ENCODE measurements around the gene SMYD2.

Gene SMYD2

DNA sequence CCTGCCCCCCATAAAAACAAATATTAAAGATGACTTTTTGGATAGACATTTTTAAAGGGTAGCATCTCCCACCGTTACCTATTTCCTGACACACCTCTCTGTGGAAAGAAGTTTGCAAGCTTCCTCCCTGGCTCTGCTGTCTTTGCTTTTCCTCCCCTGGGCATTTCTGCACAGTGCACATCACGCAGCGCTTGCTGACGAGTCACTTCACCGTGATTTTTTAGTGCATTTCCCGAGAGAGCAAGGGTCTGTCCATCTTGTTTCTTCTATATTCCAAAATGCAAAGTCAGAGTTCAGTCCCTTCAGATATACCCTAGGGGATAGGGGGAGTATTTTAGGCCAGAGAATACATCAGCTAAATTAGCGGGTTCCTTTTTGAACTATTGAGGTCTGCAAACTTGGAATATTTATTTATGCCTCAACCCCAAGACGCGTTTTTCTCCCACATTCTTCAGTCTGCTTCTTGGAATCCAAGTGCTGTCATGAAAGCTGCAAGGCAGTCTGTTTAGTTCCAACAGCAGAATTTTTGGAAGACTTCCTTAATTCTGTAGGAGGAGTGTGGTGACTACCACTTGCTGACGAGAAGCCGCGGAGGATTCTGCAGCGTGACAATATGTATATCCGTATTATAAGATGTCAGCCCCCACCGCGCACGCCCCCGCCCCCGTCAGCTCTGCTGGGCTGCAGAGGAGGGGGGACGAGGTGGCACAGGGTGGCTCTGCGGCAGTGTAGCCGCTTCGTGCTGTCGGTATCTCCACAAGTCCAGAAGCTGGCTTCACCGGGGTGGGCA, 22.4 kb downstream of the SMYD2 start:
- no peak for DNase-seq (ENCODE audit: low read depth, low spot score)

DNA sequence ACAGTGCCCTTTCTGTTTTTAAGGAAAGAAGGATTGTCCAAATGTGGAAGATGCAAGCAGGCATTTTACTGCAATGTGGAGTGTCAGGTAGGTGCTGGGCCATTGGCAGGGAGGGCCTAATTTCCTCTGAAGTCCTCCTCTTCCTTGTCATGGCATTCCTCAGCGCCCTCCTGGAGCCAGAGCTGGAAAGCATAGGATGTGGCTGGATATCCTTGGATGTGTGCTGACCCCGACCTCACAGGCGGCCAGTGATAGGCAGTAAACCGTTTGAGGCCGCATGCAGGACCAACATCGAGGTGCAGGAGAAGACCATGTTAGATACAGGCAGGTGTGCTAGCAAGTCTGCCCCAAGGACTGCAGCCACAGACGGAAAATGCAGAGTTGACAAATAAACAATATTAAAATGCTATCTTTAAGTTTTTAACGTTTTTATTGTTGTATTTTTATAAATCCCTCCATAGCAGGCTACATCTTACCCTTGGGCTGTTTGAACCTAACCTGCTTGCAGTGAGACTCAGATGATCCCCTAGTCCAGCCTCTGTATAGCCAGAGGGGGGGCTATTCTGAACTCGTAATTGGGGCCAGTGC, 24.3 kb downstream of the SMYD2 start:
- DNase-seq (ENCODE audit: low read depth, low spot score) = no peak

DNA sequence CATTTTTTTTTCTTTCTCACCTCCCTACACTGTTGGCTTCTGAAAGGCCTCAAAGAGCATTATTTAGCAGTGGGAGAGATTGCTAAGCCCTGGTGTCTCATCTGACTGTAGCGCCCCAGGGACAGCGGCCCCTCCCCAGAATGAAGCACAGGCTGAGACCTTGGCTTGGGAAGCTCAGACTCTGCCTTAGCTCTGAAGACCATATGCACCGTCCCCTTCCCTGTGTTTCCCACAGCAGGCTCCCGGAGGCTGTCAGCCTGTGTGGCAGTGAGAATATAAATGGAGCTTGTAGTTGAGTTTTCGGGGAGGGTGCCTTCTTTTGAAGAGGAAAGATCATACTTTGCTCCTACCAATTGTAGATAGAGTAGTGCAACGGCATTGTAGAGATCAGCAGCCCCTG, 25.3 kb downstream of the SMYD2 start:
- no peak for DNase-seq (ENCODE audit: low read depth, low spot score)

DNA sequence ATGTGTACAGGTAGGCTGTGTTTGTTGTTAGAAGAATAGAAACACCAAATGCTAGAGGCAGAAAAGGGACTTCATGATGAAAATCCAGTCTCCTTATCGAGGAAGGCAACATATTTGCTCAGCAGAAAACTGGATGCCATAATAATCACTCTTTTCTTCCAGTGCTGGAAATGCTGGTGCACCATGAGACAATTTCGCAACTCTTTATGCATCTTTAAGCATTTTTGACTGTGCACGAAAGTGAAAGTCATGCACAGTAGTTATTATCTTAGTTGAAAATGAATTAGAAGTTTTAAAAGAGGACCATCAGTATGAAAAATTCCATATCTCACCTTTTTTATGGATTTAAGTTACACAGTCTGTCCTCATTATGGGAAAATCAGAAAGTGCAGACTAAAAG, 29.1 kb downstream of the SMYD2 start:
- no peak for DNase-seq (ENCODE audit: low read depth, low spot score)

DNA sequence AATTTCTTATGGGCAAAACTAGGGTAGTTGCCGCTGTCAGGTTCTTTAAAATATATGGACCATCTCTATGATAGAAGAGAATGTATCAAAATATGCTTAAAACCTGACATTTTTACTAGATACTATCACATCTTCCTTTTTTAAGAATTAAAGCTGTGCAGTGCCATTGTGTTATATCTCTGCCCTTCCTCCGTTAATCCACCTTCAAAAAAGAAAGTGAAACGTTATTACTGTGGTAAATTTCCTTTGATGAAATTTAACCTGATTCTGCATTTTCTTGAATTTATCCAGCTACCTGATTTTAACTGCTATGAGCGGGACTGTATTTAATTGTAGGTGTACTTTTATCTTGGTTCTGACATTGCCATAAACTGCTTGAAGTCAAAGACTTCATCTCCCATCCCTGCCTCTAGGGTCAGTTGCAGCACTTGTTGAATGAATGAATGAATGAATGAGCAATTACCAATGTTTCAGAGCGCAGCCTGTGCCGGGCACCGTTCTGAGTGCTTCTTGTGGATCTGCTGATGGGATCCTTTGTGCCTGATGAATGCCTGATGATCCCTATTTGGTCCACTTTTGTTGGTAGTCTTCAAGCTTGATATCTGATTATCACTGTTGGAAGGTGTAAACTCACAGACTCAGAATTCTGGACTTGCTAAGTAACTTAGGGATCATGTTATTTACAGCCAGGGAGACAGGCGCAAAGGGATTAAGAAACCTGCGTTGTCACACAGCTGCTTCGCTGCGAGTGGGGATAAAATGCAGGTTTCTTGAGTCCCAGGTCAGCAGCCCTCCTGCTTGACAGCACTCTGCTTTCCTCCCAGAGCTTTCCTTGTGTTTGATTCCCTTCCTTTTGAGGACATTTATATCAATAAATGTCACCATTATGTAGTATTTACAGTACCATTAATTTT, 30.1 kb downstream of the SMYD2 start:
- DNase-seq (ENCODE audit: low read depth, low spot score) = no peak

DNA sequence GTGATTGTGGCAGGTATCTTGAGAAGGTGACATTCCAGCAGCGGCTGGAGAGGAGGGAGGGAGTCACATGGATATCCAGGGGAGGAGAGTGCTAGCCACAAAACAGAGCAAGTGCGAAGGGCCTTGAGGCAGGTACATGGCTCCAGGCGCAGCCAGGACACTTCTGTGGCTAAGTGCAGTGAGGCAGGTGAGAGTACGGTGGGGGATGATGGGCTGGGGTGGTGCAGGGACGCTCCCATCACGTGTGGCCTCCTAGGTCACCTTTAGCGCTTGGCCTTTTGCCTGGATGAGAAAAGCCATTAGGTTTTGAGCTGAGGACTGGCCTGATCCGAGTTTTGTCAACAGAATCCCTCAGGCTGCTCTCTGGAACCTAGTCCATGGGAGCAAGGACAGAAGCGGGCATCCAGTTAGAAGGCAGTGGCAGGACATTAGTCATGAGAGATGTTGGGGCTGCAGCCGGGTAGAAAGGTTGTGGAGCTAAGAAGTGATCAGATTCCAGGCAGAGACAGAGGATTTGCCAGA, 31.6 kb downstream of the SMYD2 start:
- no peak for DNase-seq (ENCODE audit: low read depth, low spot score)

DNA sequence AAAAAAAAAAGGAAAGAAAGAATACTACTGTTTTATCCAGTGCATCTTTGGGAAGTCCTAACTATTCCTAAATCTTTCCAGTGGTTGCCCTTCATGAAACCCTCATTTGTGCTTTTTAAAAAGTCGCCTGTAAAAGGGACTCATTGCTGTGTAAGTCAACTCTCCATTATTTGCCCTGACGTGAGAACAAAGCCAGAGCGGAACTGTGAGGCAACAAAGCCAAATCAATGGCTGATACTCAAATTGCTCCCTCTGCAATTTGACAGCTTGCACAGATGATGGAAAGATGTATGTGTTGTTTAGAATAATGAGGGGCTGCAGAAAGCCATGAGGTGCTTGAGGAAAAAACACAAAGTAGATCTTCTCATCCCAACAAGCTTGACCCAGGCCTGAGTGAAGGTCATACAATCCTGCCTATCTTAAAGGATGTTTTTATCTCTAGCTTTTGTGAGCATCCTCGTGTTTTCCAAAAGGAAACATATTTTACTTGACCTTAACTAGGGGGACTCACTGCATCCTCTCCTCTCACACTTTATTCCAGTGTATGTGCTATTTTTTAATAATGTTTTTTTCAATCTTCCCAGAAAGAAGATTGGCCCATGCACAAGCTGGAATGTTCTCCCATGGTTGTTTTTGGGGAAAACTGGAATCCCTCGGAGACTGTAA, 33.4 kb downstream of the SMYD2 start:
- no peak for DNase-seq (ENCODE audit: low read depth, low spot score)

DNA sequence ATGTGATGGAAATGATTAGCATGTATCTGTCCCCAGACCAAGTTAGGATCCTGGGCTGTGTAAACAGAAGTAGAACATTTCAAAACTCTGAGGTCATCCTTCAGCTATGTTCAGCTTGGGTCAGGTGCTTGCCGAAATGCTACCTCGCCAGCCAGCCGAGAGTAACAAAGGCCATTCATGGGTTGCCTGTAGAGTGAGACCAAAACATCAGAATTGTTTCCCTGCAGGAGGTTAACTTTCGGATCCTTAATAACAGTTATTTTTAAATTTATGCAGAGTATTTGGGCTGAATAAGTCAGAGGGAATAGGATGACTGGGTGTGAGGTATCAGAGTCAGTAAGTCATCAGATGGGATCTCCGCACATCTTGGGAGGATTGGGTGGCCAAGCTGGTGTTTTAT, 35.6 kb downstream of the SMYD2 start:
- DNase-seq (ENCODE audit: low read depth, low spot score) = peak; percentile 89

DNA sequence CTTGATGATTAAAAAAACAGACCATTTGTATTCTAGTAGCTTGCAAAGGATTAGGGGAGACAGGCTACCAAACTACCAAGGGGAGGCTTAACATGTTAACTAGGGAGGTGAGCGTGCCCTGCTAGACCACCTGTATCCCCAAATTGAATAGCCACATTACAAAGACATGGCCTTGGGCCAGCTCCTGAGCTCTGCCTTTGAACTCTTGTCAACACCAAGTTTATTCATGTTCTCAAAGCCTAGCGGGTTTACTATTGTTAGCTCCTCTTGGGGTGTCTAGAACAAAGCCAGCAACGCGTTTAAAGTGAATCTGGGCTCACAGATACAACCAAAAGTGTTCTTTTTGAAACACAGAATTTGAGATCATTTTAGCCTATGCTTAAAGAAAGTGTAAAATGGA, 36.3 kb downstream of the SMYD2 start:
- DNase-seq (ENCODE audit: low read depth, low spot score) = no peak

DNA sequence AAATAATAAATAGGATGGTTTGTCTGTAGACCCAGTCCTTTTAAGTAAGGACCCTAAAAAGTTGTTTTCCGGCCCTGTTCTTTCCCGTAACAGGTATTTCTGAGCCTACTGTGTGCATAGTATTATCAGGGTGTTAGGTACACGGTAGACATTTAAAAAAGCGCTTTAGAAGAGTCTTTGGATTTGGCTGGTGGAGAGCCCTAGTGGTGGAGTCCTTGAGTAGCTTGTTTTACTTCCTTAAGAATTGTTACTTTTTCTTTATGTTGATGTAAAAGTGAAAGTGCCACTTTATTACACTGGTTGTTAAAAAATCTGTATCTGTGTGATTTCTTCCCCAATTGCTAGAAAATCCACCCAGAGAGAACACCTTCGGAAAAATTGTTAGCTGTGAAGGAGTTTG, 36.8 kb downstream of the SMYD2 start:
- DNase-seq (ENCODE audit: low read depth, low spot score) = no peak

DNA sequence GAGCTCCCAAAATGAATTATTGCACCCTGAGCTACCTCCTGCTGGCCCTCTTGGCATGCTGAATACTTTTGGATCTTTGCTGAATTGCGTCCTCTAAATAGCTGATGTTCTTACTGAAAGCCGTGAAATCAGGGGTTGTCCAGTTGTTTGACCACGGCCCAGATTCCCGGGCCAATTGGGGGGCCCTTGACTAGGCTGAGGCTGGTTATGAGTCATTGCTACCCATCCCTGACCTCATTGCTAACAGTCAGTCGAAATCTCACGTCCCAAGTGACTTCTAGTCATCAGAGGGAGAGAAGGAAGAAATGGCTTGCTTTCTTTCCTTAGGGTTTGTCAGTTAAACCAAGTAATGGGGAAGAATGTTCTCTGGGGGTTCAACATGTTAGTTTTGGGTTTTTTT, 37.4 kb downstream of the SMYD2 start:
- no peak for DNase-seq (ENCODE audit: low read depth, low spot score)

DNA sequence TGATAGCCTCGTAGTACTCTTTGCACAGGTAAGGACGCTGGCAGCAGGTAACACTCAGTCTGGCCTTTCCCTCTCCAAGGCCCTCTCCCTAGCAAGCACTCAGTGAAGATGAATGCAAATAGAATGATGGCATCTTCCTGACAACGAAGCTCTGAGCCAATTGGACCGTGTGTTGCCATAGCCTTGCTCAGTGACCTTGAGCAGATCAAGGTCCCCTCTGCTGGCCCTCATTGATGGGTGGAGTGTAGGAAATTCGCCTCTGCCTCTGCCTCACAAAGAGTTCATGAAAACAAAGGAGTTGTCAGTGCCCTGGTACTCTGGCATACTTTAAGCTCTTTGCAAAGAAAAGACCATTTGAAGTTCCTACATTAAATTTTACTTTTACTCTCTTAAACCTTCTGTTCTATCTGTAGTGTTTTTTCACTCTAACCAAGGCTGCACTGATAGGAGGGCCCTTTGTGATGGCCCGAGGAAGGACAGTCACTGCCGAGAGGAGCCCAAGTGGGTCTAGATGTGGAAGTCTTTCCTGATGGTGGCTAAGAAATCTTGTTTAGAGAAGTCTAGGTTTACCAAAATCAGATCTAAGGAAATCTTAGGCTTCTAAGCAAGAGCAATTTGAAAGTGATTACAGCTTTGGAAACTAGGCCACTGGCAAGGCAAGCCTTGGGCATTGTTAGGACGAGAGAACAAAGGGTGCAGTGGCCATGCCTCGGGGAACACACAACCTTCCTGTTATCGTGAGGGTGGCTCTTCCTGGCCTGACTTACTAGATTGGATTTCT, 38.2 kb downstream of the SMYD2 start:
- no peak for DNase-seq (ENCODE audit: low read depth, low spot score)

DNA sequence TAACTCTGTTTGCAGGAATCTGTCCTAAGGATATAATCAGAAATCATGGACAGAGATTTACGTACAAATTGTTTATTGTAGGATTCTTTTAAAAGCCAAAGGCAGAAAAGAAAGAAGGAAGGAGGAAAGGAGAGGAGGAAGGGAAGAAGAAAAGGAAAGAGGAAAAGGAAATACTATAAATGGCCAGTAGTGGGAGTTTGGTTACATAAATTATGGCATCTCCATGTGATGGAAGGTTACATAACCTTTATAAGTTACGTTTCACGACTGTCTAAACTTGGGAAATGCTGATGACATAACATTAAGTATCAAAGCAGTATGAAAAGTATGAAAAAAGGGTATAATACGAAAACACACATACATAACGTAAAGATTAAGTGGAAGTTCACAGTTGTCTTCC, 39.0 kb downstream of the SMYD2 start:
- DNase-seq (ENCODE audit: low read depth, low spot score) = no peak

DNA sequence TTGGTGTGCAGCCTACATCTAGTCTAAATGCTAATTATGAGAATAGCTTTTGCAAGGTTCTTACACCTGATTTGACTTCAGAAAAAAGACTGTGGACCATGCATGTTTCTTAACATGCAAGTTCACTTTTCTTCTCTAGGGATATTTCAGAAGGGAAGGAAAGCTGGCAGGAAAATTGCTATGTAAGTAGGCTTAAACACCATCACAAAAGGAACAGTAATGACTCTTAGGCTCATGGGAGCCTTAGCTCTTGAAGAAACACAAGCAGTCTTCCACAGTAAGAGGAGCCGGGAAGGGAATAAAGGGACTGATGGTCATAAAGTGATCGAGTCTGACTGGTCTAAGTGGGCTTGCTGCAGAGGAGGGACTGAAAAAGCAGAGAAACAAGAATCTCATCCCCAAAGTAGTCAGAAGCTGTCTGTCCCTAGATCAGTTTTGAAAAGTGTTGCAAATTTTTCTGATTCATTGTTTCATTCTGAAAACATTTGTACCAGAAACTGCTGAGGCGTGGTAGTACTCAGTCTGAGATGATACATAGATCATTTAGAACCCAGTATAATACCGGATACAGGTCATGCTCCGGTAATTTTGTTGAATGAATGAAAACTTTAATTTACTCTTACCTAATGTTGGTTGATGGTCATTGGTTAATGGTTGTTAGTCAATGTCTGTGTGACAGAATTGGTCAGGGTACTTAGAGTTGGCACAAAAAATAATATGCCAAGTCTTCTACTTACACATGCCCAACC, 40.9 kb downstream of the SMYD2 start:
- no peak for DNase-seq (ENCODE audit: low read depth, low spot score)

DNA sequence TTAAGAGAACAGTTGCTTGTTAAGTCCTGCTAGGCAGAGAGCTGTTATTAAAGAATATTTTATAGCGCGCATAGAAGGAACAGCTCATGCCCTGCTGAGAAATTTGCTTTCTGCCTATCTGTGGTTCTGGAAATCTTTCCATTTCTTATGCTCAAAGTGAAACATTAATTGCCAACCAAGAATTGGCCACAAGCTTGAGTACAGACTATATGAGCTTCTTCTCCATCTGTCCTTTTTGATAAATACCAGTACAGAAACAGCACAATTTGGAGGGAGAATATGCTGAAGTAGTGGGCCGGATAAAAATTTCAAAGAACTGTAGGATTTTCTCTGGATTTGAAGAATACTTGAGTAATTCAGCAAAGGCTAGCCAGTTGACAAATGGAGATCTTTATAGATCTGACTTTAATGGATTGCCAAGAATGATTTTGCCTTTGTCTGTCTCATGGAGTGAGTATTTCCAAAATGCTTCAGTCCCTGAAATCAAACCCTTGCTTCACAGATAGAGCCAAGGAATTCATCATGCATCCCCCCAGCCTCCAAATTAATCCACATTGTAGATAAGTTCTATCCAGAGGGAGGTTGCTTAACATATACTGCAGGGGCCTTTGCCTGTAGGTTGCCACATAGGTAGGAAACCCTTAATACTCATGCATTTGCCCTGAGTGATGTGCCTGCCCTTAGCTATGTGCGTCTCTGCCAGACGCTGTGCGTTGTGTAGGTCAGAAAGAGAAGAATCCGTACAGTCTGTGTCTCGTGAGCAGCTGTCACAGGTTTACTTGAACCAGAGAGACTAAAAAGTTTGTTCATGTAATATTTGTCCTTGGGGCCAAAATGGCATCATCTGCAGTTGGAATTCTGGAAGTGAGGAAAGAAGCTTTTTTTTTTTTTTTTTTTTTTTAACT, 44.2 kb downstream of the SMYD2 start:
- DNase-seq (ENCODE audit: low read depth, low spot score) = no peak

DNA sequence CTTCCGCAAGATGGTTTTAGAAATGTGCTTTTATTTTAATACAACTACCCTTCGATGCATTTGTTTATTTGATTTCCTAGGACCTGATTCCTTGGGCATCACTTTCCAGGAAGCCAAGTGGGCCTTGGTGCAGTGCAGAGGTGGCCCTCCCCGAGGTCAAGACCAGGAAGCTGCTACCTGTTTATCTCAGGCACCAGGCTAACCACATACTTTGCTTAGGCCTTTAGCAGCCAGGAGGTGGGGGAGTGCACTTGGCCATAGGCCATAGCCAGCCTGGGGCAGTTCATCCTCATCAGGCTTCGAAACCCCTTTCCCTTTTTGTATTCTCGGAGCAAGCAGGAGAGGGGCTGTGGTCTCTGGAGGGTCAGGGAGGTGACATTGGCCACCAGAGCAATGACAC, 45.4 kb downstream of the SMYD2 start:
- DNase-seq (ENCODE audit: low read depth, low spot score) = no peak

DNA sequence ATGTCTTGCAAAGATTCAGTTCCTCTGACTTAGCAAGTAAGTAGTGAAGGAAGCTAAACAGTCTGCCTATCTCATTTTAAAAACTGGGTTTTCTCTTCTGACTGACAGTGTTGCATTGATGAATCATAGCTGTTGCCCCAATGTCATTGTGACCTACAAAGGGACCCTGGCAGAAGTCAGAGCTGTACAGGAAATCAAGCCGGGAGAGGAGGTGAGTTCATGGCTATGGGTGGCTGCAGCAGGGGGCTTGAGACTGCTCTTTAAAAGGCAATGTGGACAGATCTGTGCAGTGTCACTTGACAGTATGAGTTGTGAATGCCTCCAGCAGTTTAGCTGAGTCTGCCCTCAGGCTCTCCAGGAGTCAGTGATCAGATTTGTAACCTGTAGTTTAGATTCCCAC, 46.6 kb downstream of the SMYD2 start:
- DNase-seq (ENCODE audit: low read depth, low spot score) = no peak

DNA sequence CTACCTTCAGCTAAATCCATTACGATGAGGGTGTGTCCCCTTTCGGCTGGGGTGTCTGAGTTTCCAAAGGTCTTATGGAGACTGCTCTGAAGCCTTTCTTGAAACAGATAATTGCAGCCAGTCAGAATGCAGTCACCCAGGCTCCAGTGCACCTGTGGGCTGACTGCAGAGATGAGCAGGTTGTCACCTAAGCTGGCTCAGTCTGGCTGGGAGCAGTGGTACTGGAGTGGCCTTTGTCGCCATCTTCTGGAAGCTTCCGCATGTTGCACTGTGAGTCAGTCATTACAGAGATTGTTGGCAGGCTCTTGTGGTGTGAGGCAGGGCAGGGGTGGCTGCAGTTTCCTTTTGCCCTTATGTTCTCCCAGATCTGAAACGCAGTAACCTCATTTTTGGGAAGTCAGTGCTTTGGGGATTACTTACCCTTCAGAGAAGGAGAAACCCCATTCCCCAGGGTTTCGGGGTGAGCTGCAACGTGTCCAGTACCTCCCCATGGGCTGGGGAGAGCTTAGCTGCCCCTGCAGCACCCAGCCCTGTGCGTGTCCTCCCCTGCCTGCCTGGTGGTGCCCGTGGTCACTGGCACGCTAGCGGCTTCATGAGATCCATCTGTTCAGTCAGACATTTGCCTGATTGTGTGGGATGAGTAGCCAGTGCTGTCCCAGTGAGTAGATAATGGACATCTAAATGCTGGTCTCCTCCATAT, 48.0 kb downstream of the SMYD2 start:
- DNase-seq (ENCODE audit: low read depth, low spot score) = peak; percentile 90
